ENCODE data around the gene TMEM141. TPM values are rescaled to one million over a fixed set of nuclear protein-coding genes. Genes with fewer than 3 reads are reported as not detected.
A peak's percentile ranks its signal among the peaks of the same experiment; 100 is the strongest.

TMEM141 gene
- total RNA-seq, 1 donor from 2014 or later, result 57.8 TPM

DNA sequence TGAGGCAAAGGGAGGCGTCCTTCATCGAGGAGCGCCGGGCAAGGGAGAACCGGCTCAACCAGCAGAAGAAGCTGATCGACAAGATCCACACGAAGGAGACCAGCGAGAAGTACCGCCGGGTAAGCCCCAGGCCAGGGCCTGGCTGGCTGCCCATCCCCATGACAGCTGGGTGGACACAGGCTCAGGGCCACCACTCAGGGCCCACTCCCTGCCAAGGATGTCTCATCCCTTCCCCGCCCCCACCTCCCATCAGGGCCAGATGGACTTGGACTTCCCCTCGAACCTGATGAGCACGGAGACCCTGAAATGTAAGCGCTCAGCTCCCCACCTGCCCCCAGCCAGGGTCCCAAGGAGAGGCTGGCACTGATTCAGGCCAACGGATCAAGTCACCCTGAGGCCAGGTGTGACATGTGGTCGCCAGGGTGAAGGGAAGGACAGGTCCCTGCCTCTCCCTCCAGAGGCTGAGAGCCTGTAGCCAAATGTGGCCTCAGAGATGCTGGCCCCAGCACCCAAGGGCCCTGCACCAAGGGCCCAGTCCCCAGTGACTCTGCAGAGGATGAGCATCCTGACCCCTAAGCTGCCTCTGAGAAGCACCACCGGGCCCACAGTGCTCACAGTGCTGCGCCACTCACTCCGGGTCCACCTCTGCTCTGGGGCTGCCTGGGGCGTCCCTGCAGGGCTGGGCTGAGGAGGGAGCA is 13.5 kb downstream of the TMEM141 start:
- H3K27me3 Mint-ChIP-seq, result no peaks in the 10 kb centered on the region
- H3K36me3 Mint-ChIP-seq (ENCODE audit: insufficient read depth), result no peaks in the 10 kb centered on the region
- TF ChIP-seq, protein P1, sequence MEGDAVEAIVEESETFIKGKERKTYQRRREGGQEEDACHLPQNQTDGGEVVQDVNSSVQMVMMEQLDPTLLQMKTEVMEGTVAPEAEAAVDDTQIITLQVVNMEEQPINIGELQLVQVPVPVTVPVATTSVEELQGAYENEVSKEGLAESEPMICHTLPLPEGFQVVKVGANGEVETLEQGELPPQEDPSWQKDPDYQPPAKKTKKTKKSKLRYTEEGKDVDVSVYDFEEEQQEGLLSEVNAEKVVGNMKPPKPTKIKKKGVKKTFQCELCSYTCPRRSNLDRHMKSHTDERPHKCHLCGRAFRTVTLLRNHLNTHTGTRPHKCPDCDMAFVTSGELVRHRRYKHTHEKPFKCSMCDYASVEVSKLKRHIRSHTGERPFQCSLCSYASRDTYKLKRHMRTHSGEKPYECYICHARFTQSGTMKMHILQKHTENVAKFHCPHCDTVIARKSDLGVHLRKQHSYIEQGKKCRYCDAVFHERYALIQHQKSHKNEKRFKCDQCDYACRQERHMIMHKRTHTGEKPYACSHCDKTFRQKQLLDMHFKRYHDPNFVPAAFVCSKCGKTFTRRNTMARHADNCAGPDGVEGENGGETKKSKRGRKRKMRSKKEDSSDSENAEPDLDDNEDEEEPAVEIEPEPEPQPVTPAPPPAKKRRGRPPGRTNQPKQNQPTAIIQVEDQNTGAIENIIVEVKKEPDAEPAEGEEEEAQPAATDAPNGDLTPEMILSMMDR (IDR thresholded peaks at IDR 0.05; ENCODE audit: unreplicated experiment), result no peak
- peaks cover 18% of the 10 kb centered on the region for H3K4me1 Mint-ChIP-seq (ENCODE audit: low read depth)
- DNase-seq (ENCODE audit: low spot score, unreplicated experiment), result no peak
- no peaks in the 10 kb centered on the region for H3K9me3 Mint-ChIP-seq (ENCODE audit: low read depth)
- H3K27ac Mint-ChIP-seq, result no peak overlapping the region
- no peak overlapping the region for H3K4me3 Mint-ChIP-seq (ENCODE audit: low read depth)

DNA sequence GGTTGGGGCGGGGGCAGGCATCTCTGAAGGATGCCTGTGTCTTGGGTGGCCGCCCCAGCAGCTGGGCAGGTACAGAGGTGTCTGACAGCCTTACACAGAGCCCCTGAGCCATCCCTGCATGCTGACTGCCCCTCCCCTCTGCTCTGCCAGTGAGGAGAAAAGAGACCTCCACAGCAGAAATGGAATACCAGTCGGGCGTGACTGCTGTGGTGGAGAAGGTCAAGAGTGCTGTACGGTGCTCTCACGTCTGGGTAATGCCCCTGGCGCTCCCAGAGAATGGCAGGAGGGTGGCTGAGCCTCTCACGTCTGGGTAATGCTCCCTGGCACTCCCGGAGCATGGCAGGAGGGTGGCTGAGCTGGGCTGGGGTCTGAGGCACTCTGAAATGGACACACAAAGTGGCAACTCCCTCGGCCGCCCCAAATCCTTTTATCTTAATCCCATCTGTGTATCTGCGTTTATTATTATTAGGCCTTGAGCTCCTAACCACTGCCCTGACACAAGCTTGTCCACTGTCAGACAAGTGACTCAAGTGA is 14.1 kb downstream of the TMEM141 start:
- H3K4me1 Mint-ChIP-seq (ENCODE audit: low read depth), result peaks cover 22% of the 10 kb centered on the region

DNA sequence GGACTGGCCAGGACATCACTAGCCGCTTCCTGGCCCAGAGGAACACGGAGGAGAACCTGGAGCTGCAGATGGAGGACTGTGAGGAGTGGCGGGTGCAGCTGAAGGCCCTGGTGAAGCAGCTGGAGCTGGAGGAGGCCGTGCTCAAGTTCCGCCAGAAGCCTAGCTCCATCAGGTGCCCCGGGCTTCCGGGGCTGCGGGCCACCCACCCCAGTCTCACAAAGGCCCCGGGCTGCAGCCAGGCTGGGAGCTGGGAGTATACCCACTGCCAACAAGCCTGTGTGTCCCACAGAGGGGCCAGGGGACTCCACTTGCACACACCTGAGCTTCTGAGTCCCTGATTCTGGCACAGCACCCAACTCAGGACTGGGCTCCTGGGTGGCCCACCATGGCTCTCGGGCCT is 14.9 kb downstream of the TMEM141 start:
- Mint-ChIP-seq H3K9me3 (ENCODE audit: low read depth) (no peaks in the 10 kb centered on the region), H3K4me3 (ENCODE audit: low read depth) (peak overlapping the region; percentile 84), H3K36me3 (ENCODE audit: insufficient read depth) (peaks cover 6% of the 10 kb centered on the region)

More for the DNA sequence above, 14.1 kb downstream of the TMEM141 start:
- TF ChIP-seq, protein P1 (IDR thresholded peaks at IDR 0.05; ENCODE audit: unreplicated experiment), result no peak
- no peaks in the 10 kb centered on the region for H3K27me3 Mint-ChIP-seq
- peaks cover 4% of the 10 kb centered on the region for H3K36me3 Mint-ChIP-seq (ENCODE audit: insufficient read depth)
- no peak overlapping the region for H3K27ac Mint-ChIP-seq
- H3K9me3 Mint-ChIP-seq (ENCODE audit: low read depth), result no peaks in the 10 kb centered on the region
- H3K4me3 Mint-ChIP-seq (ENCODE audit: low read depth), result no peak overlapping the region
- DNase-seq (ENCODE audit: low spot score, unreplicated experiment), result no peak

DNA sequence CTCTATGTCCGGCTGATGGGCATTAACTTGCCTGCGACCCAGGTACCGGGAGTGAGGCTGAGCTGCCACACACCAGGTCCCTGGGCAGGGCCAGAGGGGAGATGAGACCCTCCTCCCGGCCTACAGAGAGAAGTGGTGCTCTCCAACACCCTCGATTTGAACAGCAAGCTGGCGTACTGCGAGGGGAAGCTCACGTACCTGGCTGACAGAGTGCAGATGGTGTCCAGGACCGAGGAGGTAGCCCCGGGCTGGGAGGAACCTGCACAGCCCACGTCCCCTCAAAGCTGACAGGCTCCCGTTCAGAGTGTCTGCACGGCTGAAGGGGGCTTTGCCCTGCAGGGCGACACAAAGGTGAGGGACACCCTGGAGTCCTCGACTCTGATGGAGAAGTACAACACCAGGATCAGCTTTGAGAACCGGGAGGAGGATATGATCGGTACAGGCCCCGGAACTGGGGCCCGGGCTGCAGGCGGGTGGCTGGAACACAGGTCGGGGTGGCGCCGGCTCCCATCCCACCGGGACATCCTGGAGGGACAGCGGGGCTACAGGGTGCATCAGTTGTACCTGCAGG is 15.6 kb downstream of the TMEM141 start:
- Mint-ChIP-seq H3K36me3 (ENCODE audit: insufficient read depth) (peaks cover 7% of the 10 kb centered on the region), H3K4me1 (ENCODE audit: low read depth) (peaks cover 24% of the 10 kb centered on the region), H3K27ac (no peak overlapping the region), H3K27me3 (no peaks in the 10 kb centered on the region), H3K9me3 (ENCODE audit: low read depth) (no peaks in the 10 kb centered on the region), H3K4me3 (ENCODE audit: low read depth) (peak overlapping the region; percentile 84)
- TF ChIP-seq, protein P1 (IDR thresholded peaks at IDR 0.05; ENCODE audit: unreplicated experiment), result no peak
- no peak for DNase-seq (ENCODE audit: low spot score, unreplicated experiment)

More for the DNA sequence above, 14.9 kb downstream of the TMEM141 start:
- Mint-ChIP-seq H3K27me3 (no peaks in the 10 kb centered on the region), H3K27ac (no peak overlapping the region), H3K4me1 (ENCODE audit: low read depth) (peaks cover 24% of the 10 kb centered on the region)
- DNase-seq (ENCODE audit: low spot score, unreplicated experiment), result no peak
- TF ChIP-seq, protein P1 (IDR thresholded peaks at IDR 0.05; ENCODE audit: unreplicated experiment), result no peak

DNA sequence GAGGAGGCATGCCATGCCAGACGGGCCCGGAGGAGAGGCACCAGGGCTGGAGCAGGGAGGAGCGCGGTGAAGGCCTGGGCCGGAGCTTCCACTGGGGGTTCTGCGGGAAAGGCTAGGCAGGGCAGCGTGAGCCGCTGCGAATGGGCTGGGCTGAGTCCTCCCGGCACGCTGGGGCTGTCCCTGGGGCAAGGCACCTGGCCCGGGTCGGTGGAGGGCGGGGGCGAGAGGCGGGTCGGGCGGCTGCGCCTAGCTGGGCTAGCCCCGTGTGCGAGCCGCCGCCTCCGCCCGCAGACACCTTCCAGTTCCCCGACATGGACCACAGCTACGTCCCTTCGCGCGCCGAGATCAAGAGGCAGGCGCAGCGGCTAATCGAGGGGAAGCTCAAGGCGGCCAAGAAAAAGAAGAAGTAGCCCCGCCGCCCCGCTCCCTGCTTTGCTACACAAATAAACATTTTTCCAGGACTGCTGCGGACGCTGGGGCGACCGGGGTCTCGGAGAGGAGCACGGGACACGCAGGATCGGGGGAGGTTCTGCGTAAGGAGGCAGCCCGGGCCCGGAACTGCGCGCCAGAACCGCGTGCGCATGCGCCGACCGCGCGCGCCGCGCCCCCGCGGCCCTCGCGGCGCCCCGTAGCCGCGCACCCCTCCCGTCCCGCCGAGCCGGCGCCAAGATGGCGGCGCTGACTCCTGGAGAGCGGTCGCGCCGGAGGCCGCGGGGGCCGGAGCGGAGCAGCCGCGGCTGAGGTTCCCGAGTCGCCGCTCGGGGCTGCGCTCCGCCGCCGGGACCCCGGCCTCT is 16.3 kb downstream of the TMEM141 start, which contains the start of gene RABL6:
Gene RABL6 (plus strand): TSS at position 668 of the 794 bp plus-strand sequence. CDS start 249 bp downstream, outside the sequence.
- Mint-ChIP-seq H3K27ac (peak within 1 kb of the TSS; percentile 92), H3K9me3 (ENCODE audit: low read depth) (no peaks in the 10 kb centered on the region), H3K36me3 (ENCODE audit: insufficient read depth) (peaks cover 7% of the 10 kb centered on the region), H3K4me1 (ENCODE audit: low read depth) (peaks cover 24% of the 10 kb centered on the region), H3K4me3 (ENCODE audit: low read depth) (peak within 1 kb of the TSS; percentile 89), H3K27me3 (no peaks in the 10 kb centered on the region)
- TF ChIP-seq, protein P1 (IDR thresholded peaks at IDR 0.05; ENCODE audit: unreplicated experiment), result no peak
- peak; percentile 61 for DNase-seq (ENCODE audit: low spot score, unreplicated experiment)
